Tibial artery (tissue), 4 donors: ENCODE results near the gene PBX1.

ENCODE experiments used
- DNase-seq, 2 donors: peaks; one replicate each; pipeline ENCODE4 v3.0.0-alpha.2; 2019
- H3K27ac ChIP-seq, 2 donors: fragments of 200-600 bp; sonication (generic) in 1 of 2; 1 replicate in 1 of 2; 2 replicates in 1 of 2; pipeline ENCODE4 v1.5.1; 2018 to 2019; ENCODE audit warnings: mild to moderate bottlenecking in 1 of 2
- H3K27me3 ChIP-seq, 2 donors: fragments of 200-600 bp; sonication (generic) in 1 of 2; one replicate each; pipeline versions ENCODE4 v1.5.1 to v1.6.0; 2016 to 2019
- H3K36me3 ChIP-seq, 3 donors: fragments of 200-600 bp; sonication (generic) in 2 of 3; one replicate each; pipeline ENCODE4 v1.5.1; 2016 to 2019; ENCODE audit warnings: mild to moderate bottlenecking in 2 of 3
- H3K4me1 ChIP-seq, 4 donors: fragments of 200-600 bp; sonication (generic) in 2 of 4; 1 replicate in 3 of 4; 2 replicates in 1 of 4; pipeline ENCODE4 v1.5.1; 2016 to 2019
- H3K4me3 ChIP-seq, 2 donors: fragments of 200-600 bp; sonication (generic) in 1 of 2; 1 replicate in 1 of 2; 2 replicates in 1 of 2; pipeline ENCODE4 v1.5.1; 2018 to 2019; ENCODE audit warnings: mild to moderate bottlenecking in 2 of 2
- H3K9me3 ChIP-seq, 3 donors: fragments of 200-600 bp; sonication (generic) in 1 of 3; one replicate each; pipeline ENCODE4 v1.5.1; 2016 to 2019
- CTCF ChIP-seq, 2 experiments: fragments of 200-600 bp in 1 of 2; fragments of 450-650 bp in 1 of 2; IDR thresholded peaks; one replicate each; pipeline ENCODE4 v1.5.1; 2017 to 2019; ENCODE audit warnings: antibody characterized with exemption in 2 of 2, mild to moderate bottlenecking in 1 of 2, moderate library complexity in 1 of 2
- intact Hi-C: fragments of 100-400 bp; cut with DNase I; formaldehyde crosslinking; loops from one replicate; pipeline ENCODE4 v1.15.0; 2023; ENCODE audit warnings: low total_unique reads

Gene PBX1

GRCh38 chr1:164575356-164575886 is 16.4 kb downstream of the PBX1 start:
- TF ChIP-seq CTCF (IDR thresholded peaks at IDR 0.05): no peak
- peak overlapping the region; percentile 50 to 54 for H3K4me3 ChIP-seq
- intact Hi-C loops: no loop called here

DNA sequence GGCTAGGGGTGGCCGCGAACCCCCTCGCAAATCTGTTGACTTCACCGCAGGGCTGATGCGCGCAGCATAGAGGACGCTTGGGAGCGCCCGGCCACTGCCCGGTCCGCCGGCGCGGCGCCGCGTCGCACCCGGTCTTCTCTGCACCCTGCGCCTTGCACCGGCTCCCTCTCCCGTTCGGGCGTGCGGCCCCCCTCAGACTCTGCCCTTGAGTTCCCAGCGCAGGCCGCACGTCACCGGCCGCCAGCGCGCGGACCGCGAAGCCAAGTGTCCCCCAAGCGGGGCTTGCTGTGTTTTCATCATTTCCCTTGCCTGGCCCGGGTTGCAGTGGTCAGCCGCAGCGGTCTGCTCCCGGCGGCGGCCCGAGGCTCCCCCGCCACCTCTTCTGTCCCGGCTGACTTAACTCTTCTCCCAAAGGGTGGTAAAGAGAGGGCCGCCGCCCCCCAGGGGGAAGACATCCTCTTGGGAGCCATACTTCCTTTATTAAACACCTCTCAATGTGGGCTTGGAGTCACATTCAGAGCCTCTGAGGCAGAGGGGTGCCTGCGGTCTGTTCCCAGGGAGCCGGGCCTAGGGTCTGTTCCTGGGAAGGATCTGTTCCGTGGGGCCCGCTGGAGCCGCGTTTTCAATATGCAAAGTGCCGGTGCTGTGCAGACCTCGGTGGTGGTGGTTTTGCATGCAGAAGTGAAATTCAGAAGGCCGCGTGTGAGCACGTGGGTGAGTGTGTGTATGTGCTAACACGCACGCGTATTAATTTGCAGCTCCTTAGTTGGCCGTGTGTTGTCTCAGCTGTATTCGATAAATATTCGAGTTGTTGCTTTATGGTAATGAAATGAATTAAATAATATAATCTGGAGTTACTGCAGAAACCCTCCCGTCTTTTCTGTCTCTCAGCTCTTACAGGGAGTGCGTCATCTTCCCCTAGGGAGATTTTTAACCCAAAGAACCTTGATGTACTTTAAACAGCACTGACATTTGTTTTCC is 17.6 kb downstream of the PBX1 start:
- peaks cover 0 to 9% (median 0%) of the 10 kb centered on the region in 3 donors for H3K36me3 ChIP-seq
- peak in 1 of 2 donors; percentile 79 for DNase-seq
- intact Hi-C loops: no loop called here
- TF ChIP-seq CTCF (IDR thresholded peaks at IDR 0.05): no peak
- peak overlapping the region; percentile 76 to 80 for H3K27ac ChIP-seq
- H3K4me3 ChIP-seq: peak overlapping the region; percentile 50 to 54
- no peaks in the 10 kb centered on the region for H3K9me3 ChIP-seq
- peaks cover 0 to 74% (median 46%) of the 10 kb centered on the region in 4 donors for H3K4me1 ChIP-seq
- no peaks in the 10 kb centered on the region for H3K27me3 ChIP-seq

More at GRCh38 chr1:164575356-164575886, 16.4 kb downstream of the PBX1 start:
- Histone ChIP-seq H3K4me1 (peaks cover 0 to 75% (median 46%) of the 10 kb centered on the region in 4 donors), H3K27ac (peak overlapping the region; percentile 76 to 80), H3K9me3 (no peaks in the 10 kb centered on the region), H3K36me3 (peaks cover 0 to 9% (median 0%) of the 10 kb centered on the region in 3 donors), H3K27me3 (no peaks in the 10 kb centered on the region)
- no peak for DNase-seq

GRCh38 chr1:164577291-164577690 is 18.3 kb downstream of the PBX1 start:
- Histone ChIP-seq H3K27me3 (no peaks in the 10 kb centered on the region), H3K4me3 (peak overlapping the region; percentile 50 to 54), H3K27ac (peak overlapping the region; percentile 76 to 80), H3K4me1 (peaks cover 0 to 68% (median 44%) of the 10 kb centered on the region in 4 donors), H3K36me3 (peaks cover 0 to 9% (median 0%) of the 10 kb centered on the region in 3 donors), H3K9me3 (no peaks in the 10 kb centered on the region)
- TF ChIP-seq CTCF (IDR thresholded peaks at IDR 0.05): no peak
- intact Hi-C loops: no loop called here
- no peak for DNase-seq

- DNase-seq: no peak
- H3K9me3 ChIP-seq: no peaks in the 10 kb centered on the region
- peaks cover 0 to 64% (median 40%) of the 10 kb centered on the region in 4 donors for H3K4me1 ChIP-seq
- peak overlapping the region; percentile 5 to 80 for H3K27ac ChIP-seq
- intact Hi-C loops: no loop called here
- H3K4me3 ChIP-seq: no peak overlapping the region
- no peak for TF ChIP-seq CTCF (IDR thresholded peaks at IDR 0.05)
- H3K36me3 ChIP-seq: peaks cover 0 to 9% (median 0%) of the 10 kb centered on the region in 3 donors
- no peaks in the 10 kb centered on the region for H3K27me3 ChIP-seq
These were observed 19.7 kb downstream of the PBX1 start for GRCh38 chr1:164578479-164579200.

DNA sequence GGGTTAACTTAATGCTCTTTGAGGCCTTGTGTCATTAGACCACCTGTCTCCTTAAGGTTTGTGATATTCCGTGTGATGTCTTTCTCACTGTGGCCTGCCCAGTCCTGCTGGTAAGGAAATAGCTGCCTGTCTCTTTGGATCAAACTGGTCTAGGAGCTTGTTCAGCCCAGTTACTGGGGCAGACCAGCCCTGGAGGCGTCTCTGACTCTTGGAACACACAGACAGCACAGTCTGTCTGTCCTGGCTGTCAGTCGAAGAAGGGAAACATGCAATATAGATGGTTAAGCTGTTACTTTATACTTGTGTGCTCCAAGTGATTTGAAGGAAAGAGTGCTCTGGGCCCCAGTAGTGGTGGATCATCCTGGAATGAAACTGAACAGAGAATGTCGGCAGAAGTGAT is 20.4 kb downstream of the PBX1 start:
- intact Hi-C loops: no loop called here
- no peak for DNase-seq
- TF ChIP-seq CTCF (IDR thresholded peaks at IDR 0.05): no peak
- Histone ChIP-seq H3K27ac (peak overlapping the region; percentile 5 to 80), H3K36me3 (peaks cover 0 to 9% (median 0%) of the 10 kb centered on the region in 3 donors), H3K4me1 (peaks cover 0 to 56% (median 35%) of the 10 kb centered on the region in 4 donors), H3K4me3 (no peak overlapping the region), H3K27me3 (no peaks in the 10 kb centered on the region), H3K9me3 (no peaks in the 10 kb centered on the region)
